Measurements from ENCODE around the gene MVB12B. TPM values are rescaled to one million over a fixed set of nuclear protein-coding genes. Genes with fewer than 3 reads are reported as not detected.

Gene MVB12B
- polyA plus RNA-seq, 1 donor from 2014 or later: 39.5 TPM

GRCh38 chr9:126363250-126363649 lies 36.6 kb downstream of the MVB12B start:
- Histone ChIP-seq H3K27me3 (ENCODE audit: insufficient read depth, low read depth, low read length) (no peaks in the 10 kb centered on the region), H3K79me2 (replicated peaks; ENCODE audit: insufficient read depth, low read length) (peaks cover 18% of the 10 kb centered on the region), H3K4me2 (ENCODE audit: low read length) (no peak overlapping the region), H3F3A (ENCODE audit: insufficient read depth, low read length, poor library complexity, severe bottlenecking) (no peaks in the 10 kb centered on the region), H3K27ac (ENCODE audit: low read length) (no peak overlapping the region), H4K20me1 (ENCODE audit: insufficient read depth) (no peaks in the 10 kb centered on the region), H3K36me3 (ENCODE audit: insufficient read depth, low read length) (peaks cover 7% of the 10 kb centered on the region), H3K9me2 (ENCODE audit: insufficient read depth, low read length) (no peaks in the 10 kb centered on the region), H3K4me3 (ENCODE audit: low read length) (no peak overlapping the region), H2AFZ (ENCODE audit: low read depth, low read length) (no peak overlapping the region), H3K9me3 (ENCODE audit: low read length) (no peaks in the 10 kb centered on the region), H3K9ac (ENCODE audit: low read length) (no peak overlapping the region)
- TF ChIP-seq TAF1 (IDR thresholded peaks at IDR 0.05; ENCODE audit: low read depth) (no peak), SMC3 (conservative IDR thresholded peaks at IDR 0.05; ENCODE audit: poor library complexity) (no peak), EP300 (conservative IDR thresholded peaks at IDR 0.05; ENCODE audit: poor library complexity, severe bottlenecking) (no peak), REST (IDR thresholded peaks at IDR 0.05; ENCODE audit: borderline replicate concordance) (no peak), POLR2AphosphoS5 (IDR thresholded peaks at IDR 0.05) (no peak), CTCF (IDR thresholded peaks at IDR 0.05; ENCODE audit: poor library complexity, severe bottlenecking) (no peak), RAD21 (conservative IDR thresholded peaks at IDR 0.05) (no peak), MXI1 (conservative IDR thresholded peaks at IDR 0.05; ENCODE audit: poor library complexity, severe bottlenecking) (no peak), EZH2 (IDR thresholded peaks at IDR 0.05; ENCODE audit: borderline replicate concordance, insufficient read depth, low read length, poor library complexity, severe bottlenecking) (no peak)

- H3K4me3 ChIP-seq (ENCODE audit: low read length): no peak overlapping the region
- H2AFZ ChIP-seq (ENCODE audit: low read depth, low read length): no peak overlapping the region
- H3K27ac ChIP-seq (ENCODE audit: low read length): no peak overlapping the region
- H3F3A ChIP-seq (ENCODE audit: insufficient read depth, low read length, poor library complexity, severe bottlenecking): no peaks in the 10 kb centered on the region
- H3K36me3 ChIP-seq (ENCODE audit: insufficient read depth, low read length): peaks cover 7% of the 10 kb centered on the region
- peaks cover 18% of the 10 kb centered on the region for H3K79me2 ChIP-seq (replicated peaks; ENCODE audit: insufficient read depth, low read length)
- no peak overlapping the region for H3K4me2 ChIP-seq (ENCODE audit: low read length)
- no peaks in the 10 kb centered on the region for H3K9me3 ChIP-seq (ENCODE audit: low read length)
- no peak overlapping the region for H3K9ac ChIP-seq (ENCODE audit: low read length)
- no peak for TF ChIP-seq MXI1 (conservative IDR thresholded peaks at IDR 0.05; ENCODE audit: poor library complexity, severe bottlenecking)
- no peak for TF ChIP-seq EZH2 (IDR thresholded peaks at IDR 0.05; ENCODE audit: borderline replicate concordance, insufficient read depth, low read length, poor library complexity, severe bottlenecking)
- no peak for TF ChIP-seq CTCF (IDR thresholded peaks at IDR 0.05; ENCODE audit: poor library complexity, severe bottlenecking)
- TF ChIP-seq TAF1 (IDR thresholded peaks at IDR 0.05; ENCODE audit: low read depth): no peak
- no peak for TF ChIP-seq SMC3 (conservative IDR thresholded peaks at IDR 0.05; ENCODE audit: poor library complexity)
- TF ChIP-seq POLR2AphosphoS5 (IDR thresholded peaks at IDR 0.05): no peak
- no peak for TF ChIP-seq REST (IDR thresholded peaks at IDR 0.05; ENCODE audit: borderline replicate concordance)
- no peak for TF ChIP-seq RAD21 (conservative IDR thresholded peaks at IDR 0.05)
- no peak for TF ChIP-seq EP300 (conservative IDR thresholded peaks at IDR 0.05; ENCODE audit: poor library complexity, severe bottlenecking)
- no peaks in the 10 kb centered on the region for H3K27me3 ChIP-seq (ENCODE audit: insufficient read depth, low read depth, low read length)
- H3K9me2 ChIP-seq (ENCODE audit: insufficient read depth, low read length): no peaks in the 10 kb centered on the region
- no peaks in the 10 kb centered on the region for H4K20me1 ChIP-seq (ENCODE audit: insufficient read depth)
Measured at GRCh38 chr9:126363847-126364671, 37.4 kb downstream of the MVB12B start.
